ENCODE results near the gene PDILT.
"Not testable (repeated sequence)": the region's sequence is repeated elsewhere in the genome, so short reads cannot be mapped to it uniquely, and the experiment has no call there.

The PDILT gene

GRCh38 chr16:20404637-20405036, at the start of gene PDILT:
Gene PDILT, minus strand, starts transcription at chr16:20404737. Its CDS starts 5,437 bp downstream, at chr16:20399300.
- no peak for DNase-seq

- not testable (repeated sequence) for DNase-seq
These were observed 49.1 kb upstream of the PDILT start for GRCh38 chr16:20453633-20454032.

- DNase-seq, result not testable (repeated sequence)
These were observed 46.8 kb upstream of the PDILT start, which contains the start of gene ACSM2A for GRCh38 chr16:20451364-20451763. Gene ACSM2A, plus strand, starts transcription at chr16:20451521. Its CDS starts 8,594 bp downstream, at chr16:20460115.

- not testable (repeated sequence) for DNase-seq
These were observed 42.3 kb upstream of the PDILT start for GRCh38 chr16:20446652-20447393.

GRCh38 chr16:20441859-20442258, 37.3 kb upstream of the PDILT start:
- not testable (repeated sequence) for DNase-seq

GRCh38 chr16:20441191-20441590, 36.7 kb upstream of the PDILT start:
- no peak for DNase-seq

GRCh38 chr16:20440731-20441130, 36.2 kb upstream of the PDILT start:
- not testable (repeated sequence) for DNase-seq

- not testable (repeated sequence) for DNase-seq
These were observed 35.3 kb upstream of the PDILT start for GRCh38 chr16:20439820-20440231.

GRCh38 chr16:20438950-20439349, 34.4 kb upstream of the PDILT start:
- not testable (repeated sequence) for DNase-seq

- no peak for DNase-seq
These were observed 26.4 kb upstream of the PDILT start for GRCh38 chr16:20430948-20431347.

GRCh38 chr16:20430480-20430879, 25.9 kb upstream of the PDILT start:
- not testable (repeated sequence) for DNase-seq

GRCh38 chr16:20429499-20429898, 25.0 kb upstream of the PDILT start:
- DNase-seq, result not testable (repeated sequence)

GRCh38 chr16:20427401-20427797, 22.9 kb upstream of the PDILT start:
- not testable (repeated sequence) for DNase-seq

GRCh38 chr16:20424129-20424866, 19.8 kb upstream of the PDILT start:
- no peak for DNase-seq

GRCh38 chr16:20423772-20424128, 19.2 kb upstream of the PDILT start:
- not testable (repeated sequence) for DNase-seq

- not testable (repeated sequence) for DNase-seq
These were observed 17.2 kb upstream of the PDILT start for GRCh38 chr16:20421748-20422147.

GRCh38 chr16:20419093-20419492, 14.6 kb upstream of the PDILT start:
- DNase-seq, result not testable (repeated sequence)

GRCh38 chr16:20415541-20415940, 11.0 kb upstream of the PDILT start:
- DNase-seq, result no peak

- DNase-seq, result no peak
These were observed 6.5 kb upstream of the PDILT start for GRCh38 chr16:20411055-20411454.

GRCh38 chr16:20410121-20410723, 5.7 kb upstream of the PDILT start:
- no peak for DNase-seq

GRCh38 chr16:20409398-20410120, 5.0 kb upstream of the PDILT start, which contains the start of gene ACSM5:
Gene ACSM5, plus strand, starts transcription at chr16:20409534. Its CDS starts 1,951 bp downstream, at chr16:20411485.
- DNase-seq, result no peak

GRCh38 chr16:20402651-20403050, 1.9 kb downstream of the PDILT start:
- DNase-seq, result no peak

Data from NCI-H1105 (cell line).